Measurements from ENCODE around the gene CFAP90.

The CFAP90 gene

DNA sequence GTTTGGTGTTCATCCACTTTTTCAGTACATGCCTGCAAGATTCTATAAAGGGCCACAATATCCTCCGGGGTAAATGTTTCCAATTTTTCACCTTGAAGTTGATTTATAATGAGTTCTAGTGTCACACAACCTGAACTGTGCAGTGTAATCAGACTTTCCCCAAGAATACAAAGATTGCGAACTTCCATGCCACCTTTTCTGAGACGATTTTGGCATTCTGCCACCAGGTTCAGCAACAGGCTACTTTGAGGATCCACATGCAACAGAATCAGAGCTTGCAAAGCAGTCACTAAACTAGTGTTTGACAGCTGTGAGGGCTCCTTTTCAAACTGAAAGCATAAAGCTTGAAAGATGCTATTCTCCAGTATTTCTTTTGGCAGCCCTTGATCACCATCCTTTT lies 16.3 kb upstream of the CFAP90 start:
- no peak for FAIRE-seq

DNA sequence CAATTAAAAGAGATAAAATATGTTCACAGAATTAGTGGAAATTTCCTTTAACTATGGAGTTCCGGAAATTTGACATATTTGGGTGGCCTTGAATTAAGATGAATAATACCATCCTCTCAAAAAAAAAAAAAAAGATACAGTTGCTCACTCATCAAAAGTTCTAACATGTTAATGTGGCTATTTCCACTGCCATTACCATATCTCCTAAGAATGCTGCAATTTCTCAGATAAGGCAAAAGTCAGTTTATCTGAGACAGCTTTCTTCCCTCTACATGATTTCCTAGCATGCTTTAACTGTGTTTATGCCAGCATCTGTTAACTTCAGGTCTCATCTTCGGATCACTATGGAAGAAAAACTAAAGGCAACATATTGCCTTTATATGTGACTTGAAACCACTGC lies 15.3 kb upstream of the CFAP90 start:
- FAIRE-seq = no peak

DNA sequence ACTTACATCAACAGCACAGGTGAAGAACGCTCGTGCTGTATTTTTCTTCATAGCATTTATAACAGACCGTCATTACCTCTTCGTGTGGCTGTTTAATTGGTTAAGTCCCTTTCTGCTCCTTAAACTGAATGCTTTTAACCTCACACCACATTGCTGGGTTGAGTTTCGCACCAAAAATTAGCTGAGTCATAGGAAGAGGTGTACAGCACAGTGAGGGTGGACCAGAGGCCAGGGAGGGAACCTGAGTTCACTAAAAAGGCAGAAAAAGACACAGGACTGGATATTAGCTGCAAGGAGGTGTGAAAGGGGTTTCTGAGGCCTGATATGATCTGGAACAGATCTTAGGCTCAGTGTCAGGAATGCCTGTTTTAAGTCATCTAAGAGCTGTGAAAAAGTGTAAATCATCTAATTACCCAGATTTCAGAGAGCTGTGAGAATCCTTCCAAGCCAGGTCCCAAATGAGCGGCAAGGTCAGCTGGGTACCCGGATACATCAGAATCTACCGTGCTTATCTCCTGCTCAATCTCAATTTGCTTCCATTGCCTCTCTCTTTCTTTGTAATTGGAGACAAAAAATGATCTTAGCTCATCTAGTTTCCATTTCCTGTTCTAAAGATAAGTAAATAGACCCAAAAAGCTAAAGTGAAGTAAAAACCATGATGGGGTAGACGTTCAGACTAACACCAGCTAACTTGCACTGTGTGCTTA lies 7.1 kb upstream of the CFAP90 start:
- no peak for FAIRE-seq

DNA sequence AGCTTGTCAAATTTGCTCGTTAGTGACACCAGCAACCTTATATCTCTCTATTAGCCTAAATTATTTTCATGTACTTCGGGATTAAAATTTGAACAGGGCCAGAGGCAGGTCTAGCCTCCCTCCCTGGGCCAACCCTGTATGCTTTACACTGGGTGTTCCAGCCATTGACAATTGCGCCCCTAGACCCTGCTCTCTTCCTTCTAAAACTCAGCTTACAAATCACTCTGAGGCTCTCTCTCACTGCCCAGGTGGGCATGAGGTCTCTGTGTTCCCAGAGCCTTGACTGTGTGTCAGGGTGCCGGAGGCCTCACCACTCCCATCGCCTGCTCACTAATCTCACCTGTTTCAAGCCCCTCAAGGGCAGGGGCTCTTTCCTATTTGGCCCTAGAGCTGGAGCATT lies 6.4 kb upstream of the CFAP90 start:
- FAIRE-seq = no peak

DNA sequence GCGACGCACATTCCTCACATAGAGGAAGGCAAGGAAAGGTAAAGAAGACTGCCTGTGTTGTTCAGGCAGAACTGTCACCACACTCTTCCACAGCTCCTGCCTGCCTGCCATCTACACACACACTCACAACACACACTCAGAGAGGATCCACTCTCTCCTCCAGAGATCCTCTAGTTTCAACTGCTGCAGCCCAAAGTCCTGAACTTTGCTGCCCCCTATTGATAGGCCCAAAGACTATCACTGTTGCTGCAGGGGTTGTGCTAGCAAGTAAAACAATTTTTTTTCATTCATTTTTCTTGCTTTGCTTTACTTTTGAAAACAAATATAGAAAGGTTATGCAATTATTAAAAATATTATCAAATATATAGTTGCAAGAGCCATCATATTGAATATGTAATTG lies 5.9 kb upstream of the CFAP90 start:
- peak; percentile 96 for FAIRE-seq

DNA sequence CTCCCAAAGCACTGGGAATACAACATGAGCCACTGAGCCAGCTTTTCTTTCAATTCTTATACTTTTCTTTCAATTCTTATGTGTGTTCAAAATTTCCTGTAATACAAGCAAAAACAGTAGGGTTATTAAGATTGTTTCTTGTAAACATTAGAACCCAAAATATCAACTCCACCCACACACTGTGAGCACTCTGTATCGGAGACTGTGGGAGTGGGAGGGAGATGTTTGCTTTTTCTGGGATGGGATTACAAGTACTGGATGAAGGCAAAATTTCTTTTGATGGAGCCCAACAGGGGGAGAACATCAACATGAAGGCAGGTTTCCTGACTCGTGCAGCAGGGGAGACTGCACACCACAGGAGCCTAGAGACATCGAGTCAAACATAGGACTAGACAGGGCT lies 4.7 kb upstream of the CFAP90 start:
- FAIRE-seq = no peak

DNA sequence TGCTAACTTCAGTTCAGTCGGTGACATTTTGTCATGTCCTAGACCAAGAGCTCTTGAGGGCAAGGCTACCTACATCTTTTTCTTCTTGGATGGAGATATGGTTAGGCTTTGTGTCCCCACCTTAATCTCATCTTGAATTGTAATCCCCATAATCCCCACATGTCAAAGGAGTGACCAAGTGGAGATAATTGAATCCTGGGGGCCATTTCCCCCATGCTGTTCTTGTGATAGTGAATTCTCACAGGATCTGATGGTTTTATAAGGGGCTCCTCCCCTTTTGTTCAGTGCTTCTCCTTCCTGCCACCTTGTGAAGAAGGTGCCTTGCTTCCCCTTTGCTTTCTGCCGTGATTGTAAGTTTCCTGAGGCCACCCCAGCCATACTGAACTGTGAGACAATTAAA lies 2.1 kb upstream of the CFAP90 start:
- FAIRE-seq = no peak

DNA sequence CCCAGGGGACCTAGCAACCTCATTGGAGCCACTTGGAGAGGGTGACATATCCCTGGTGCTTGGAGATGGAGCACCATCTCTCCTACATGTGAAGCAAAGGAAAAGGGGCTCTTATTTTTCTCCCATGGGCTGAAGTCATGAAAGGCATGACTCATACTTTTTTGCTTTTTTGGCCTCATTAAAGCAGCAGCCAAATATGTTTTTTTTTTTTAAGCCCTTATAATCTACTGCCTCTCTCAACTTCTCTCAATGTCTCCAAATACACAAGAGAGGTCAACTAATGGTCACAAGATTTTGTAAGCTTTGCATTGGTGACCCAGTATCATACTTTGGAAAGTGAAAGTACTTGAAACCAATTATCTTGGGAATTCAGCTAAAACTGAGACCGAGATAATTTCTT lies 1.6 kb upstream of the CFAP90 start:
- FAIRE-seq = no peak

DNA sequence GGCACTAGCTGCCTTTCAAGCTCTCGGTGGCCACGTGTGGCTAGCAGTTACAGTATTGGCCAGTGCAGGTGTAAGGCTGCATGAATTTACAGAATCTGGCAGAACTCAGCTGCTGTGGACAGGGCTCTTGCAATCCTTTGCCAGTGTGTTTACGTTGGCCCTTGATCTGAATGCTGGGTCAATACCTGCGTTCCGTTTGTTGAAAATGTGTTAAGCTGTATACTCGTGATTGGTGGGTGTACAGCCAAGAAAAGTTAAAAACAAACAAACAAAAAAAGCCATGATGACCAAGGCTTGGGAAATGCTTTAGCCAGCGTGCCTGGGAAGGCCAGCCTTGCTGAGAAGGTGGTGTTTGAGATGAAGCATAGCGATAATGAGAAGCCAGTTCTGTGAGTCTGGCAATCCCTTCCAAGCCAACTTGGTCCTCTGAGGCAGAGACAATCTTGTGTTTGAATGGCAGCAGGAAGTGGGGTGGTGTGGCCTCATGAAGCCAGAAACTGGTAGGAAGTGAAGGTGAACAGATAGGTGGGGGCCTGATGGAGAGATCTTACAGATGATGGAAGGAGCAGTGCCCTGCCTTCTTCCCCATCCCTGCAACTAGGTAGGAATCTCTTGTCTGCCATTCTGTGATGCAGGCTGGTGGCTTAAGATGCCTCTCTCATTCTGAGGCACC lies 820 bp upstream of the CFAP90 start:
- no peak for FAIRE-seq

DNA sequence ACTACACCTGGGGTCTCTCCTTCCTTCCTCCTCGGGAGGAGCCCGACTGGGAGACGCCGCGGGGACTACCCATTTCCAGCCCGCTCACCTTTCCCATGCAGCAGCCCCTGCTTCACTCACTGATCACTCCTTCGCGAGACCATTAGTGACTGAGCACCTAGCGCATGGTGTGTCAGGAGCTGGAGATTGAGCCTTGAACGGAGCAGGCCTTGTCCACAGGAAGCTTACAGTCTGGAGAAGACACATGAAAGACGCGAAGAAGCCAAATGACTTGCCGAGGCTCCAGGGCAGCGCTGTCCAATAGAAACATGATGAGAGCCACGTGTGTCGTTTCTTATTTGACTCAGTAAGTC lies 283 bp upstream of the CFAP90 start:
- no peak for FAIRE-seq

DNA sequence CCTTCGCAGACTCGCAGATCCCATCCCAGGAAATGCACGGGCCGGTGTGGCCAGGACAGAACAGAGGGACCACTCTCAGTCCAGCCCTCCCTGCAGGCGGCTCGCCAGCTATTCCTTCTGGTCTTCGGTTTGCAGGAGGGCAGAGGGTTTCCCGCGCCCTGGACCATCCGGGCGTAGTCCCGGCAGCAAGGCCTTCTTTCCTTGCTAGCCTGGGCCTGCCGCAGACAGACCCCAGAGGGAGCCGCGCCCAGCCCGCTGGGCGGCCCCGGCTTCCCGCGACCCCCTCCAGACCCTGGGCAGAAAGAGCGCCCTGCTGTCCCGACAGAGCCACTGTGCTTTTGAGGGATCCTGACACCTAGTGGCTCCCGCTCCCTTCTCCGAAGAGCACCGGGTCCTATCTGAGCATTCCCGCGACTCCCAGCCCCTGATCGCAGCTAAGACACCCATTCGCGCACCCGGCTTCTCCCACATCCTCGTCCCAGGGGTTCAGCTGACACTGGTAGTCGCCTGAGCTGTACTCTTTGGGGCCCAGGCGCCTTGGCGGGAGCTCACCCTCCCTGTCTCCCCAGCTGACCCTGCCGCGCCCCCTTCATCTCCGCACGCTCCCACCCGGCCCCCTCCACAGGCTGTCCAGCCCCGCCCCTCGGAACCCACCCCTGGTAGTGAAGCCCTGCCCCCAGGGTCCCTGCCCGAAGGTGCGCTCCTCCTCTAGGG lies 1.1 kb downstream of the CFAP90 start:
- FAIRE-seq = no peak

DNA sequence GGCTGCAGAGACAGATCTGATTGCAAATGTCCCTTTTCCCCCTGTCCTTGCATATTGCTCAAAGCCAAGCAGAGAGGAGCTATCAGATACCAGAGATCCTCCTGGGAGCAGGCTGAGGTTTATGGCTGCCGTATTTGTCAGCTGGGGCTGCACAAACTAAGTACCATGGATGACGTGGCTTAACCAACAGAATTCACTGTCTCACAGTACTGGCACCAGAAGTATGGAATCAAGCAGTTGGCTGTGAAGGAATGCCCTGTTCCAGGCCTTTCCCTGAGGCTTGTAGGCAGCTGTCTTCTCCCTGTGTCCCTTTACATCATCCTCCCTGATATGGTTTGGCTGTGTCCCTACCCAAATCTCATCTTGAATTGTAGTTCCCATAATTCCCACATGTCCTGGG lies 2.6 kb downstream of the CFAP90 start:
- no peak for FAIRE-seq

DNA sequence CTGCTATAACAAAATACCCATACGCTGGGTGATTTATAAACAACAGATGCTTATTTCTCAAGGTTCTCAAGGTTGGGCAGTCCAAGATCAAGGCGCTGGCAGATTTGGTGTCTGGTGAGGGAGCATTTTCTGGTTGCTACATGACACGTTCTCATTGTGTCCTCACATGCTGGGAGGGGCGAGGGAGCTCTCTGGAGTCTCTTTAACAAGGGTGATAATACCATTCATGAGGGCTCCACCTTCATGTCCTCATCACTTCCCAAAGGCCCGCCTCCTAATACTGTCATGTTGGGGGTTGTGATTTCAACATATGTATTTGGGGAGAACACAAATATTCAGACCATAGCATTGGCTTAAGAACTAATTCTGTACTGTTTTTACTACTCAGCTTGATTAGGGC lies 4.6 kb downstream of the CFAP90 start:
- FAIRE-seq = no peak

DNA sequence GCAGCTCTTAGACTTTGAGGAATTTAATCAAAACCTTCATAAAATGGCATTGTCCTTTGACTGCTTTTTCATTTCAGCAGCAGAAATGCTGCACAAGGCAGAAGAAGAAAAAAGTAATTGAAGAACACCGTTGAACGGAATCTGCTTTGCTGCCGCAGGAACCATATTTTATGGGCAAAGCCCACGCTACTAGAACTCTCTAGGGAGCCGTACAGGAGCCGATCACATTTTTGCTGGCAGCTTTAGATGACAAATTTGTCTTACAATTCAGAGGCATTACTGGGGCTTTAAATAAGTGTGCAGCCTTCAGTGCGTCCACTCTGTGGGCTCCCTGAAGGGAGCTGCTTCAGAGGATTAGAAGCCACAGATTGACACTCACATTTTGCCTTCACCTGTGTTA lies 5.4 kb downstream of the CFAP90 start:
- FAIRE-seq = no peak

DNA sequence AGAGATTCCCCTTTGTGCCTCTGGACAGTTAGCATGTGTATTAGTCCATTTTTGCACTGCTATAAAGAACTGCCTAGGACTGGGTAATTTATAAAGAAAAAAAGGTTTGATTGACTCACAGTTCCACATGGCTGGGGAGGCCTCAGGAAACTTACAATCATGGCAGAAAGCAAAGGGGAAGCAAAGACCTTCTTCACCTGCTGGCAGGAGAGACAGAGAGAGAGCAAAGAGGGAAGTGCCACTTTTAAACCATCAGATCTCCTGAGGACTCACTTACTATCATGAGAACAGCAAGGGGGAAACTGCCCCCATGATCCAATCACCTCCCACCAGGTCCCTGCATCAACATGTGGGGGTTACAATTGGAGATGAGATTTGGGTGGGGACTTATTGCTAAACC lies 6.0 kb downstream of the CFAP90 start:
- FAIRE-seq = no peak

DNA sequence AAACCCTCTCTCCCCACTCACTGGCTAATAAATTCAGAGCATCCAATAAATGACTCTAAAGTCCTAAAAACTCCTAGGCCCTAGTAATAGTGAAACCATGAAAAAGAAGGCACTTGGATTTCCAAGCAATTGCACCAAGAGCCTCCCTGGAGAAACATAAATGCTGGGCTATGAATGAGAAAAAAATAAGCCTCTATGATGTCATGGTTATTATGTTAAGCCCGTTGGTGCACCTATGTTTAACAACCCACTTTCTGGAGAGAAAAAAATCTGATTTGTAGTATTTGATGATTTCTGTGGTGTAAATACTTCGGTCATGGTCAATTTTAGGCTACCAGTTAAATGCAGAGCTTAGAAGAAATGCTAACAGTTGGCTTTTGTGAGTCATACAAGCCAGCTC lies 8.4 kb downstream of the CFAP90 start:
- no peak for FAIRE-seq

DNA sequence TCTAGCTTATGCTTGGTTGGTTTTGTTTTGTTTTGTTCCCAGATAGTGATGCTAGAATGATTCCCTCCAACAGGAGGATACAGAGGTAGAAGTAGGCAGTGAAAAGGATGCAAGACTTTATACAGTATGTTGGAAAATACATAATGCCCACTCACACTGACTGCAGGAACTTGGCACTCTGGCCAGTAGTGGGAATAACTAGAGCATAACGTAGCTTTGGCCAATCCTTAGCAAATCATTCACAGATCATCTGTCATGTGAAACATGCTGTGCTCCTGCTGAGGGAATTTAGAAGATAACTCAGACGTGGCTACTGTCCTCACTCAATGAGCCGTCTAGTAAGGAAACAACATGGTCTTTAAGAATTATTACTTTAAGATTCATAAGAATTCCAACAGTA lies 13.5 kb downstream of the CFAP90 start:
- FAIRE-seq = no peak

DNA sequence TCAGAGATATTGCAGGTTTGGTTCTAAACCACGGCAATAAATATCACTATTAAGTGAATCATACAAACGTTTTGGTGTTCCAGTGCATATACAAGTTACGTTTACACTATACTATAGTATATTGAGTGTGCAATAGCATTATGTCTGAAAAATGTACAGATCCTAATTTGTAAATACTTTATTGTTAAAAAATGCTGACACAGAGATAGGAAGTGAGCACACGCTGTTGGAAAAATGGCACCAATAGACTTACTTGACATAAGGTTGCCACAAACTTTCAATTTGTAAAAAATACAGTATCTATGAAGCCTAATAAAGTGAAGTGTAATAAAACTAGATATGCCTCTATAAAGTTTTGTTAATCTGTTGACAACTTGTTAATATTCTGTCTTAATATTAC lies 16.0 kb downstream of the CFAP90 start:
- FAIRE-seq = no peak

DNA sequence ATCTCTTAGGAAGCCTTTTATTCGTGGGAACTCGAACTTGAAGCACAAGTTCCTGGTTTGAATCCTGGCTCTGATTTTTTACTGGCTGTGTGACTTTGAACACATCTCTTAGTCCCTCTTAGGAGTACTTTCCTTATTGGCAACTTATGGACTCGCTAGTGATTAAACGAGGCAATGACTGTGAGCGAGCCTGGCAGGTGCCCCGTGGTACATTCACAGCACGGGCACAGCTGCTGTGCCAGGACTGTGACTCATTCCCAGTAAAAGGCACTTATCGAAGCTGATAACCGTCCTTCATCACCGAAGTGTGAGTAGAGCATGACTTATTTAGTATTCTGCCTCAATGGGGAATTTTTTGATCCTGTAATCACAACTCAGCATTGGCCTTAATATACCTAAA lies 22.7 kb downstream of the CFAP90 start:
- FAIRE-seq = no peak

DNA sequence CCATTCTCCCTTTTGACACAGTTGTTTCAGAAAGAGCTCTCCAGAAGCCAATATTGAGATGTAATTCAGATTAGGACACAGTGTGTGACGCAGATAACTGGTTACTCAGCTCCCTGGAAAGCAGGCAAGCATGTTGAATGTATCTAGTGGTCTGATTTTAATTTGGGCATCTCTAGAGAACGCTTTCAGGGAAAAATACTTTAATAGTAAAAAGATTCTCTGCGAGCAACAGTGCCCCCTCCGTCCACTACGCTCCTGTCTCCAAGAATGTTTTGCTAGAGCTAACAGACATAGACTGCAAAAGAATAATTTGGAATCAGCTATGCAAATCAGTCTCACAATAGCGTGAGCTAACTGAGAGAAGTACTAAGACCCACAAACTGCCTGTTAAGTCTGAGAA lies 23.3 kb downstream of the CFAP90 start:
- no peak for FAIRE-seq

DNA sequence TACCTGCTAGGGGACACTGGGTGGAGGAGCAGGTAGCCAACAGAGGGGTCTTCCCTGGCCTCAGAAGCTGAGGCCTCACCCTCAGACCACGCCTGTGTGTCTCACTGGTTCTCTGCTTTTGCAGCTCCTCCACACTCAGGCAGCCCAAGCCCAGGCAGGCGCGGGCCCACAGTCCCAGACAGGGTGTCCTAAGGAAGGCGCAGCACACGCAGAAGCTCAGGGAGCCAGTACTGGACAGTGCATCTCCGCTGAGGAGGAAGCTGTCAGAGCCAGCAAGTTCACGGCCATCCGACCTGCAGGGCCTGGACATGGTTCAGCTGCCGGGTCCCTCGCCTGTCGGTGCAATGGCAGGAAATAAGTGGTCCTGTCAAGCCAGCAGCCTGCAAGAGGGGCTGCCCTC lies 25.3 kb downstream of the CFAP90 start:
- no peak for FAIRE-seq

DNA sequence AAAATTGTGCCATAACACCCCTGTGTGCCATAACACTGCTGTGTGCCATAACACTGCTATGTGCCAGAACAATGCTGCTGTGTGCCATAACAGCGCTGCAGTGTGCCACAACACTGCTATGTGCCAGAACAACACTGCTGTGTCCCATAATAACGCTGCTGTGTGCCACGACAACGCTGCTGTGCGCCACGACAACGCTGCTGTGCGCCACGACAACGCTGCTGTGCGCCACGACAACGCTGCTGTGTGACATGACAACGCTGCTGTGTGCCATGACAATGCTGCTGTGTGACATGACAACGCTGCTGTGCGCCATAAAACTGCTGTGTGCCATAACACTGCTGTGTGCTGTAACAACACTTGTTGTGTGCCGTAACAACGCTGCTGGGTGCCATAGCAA lies 25.9 kb downstream of the CFAP90 start:
- FAIRE-seq = no peak

DNA sequence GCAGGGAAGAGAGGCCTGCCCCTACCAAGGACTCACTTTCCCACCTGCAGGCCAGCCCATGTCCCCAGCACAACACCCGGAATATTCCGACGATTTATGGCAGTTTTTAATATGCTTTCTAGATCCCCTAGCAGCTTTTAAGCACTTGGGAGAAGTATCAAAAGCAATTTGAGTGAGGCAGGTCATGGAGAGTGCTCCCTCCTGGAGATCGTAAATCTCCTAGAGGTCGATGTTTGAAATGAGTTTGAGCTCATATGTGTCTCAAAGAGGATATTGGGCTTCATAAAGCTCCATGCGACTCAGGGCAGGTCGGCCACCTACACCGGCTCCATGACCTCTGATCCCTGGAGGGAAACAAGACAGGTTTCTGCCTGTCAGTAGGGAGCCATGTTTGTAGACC lies 27.3 kb downstream of the CFAP90 start:
- no peak for FAIRE-seq

DNA sequence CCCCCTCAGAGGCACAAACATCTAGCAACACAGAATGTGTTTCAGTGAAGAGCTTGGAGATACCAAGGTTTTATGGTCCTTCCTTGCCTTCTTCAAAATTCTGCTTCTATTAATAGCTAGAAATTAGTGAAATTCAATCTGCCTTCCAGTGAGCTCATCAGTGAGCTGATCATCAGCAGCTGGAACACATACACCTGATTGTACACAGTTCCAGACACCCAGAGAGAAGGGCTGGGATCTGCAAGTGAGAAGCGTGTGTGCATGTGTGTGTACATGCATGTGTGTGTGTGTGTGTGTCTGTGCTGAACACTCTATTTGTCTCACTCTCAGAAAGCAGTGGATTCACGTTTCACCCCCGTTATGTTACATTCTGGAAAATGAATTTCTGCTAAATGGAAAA lies 28.5 kb downstream of the CFAP90 start:
- FAIRE-seq = no peak

DNA sequence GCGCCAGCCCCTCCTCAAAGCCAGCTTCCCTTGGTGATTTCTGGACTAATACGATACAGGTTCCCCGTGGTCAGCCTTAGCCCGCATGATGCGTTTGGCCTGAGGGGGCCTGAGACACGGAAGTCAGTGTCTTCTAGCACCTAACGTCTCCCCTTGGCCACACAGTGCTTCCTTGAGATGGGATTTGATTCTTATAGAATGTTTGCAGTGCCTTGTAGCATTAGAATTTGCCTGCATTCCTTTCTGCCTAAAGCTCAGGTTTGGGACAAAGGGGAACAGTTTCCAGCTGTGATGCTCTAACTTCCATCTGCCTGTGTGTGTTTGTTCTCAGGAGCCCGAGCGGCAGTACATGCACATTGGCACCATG lies 34.4 kb downstream of the CFAP90 start:
- FAIRE-seq = no peak

Data from islet of Langerhans (tissue), 1 donor.